ENCODE measurements around the gene TXNDC17.
A peak's percentile ranks its signal among the peaks of the same experiment; 100 is the strongest.

DNA sequence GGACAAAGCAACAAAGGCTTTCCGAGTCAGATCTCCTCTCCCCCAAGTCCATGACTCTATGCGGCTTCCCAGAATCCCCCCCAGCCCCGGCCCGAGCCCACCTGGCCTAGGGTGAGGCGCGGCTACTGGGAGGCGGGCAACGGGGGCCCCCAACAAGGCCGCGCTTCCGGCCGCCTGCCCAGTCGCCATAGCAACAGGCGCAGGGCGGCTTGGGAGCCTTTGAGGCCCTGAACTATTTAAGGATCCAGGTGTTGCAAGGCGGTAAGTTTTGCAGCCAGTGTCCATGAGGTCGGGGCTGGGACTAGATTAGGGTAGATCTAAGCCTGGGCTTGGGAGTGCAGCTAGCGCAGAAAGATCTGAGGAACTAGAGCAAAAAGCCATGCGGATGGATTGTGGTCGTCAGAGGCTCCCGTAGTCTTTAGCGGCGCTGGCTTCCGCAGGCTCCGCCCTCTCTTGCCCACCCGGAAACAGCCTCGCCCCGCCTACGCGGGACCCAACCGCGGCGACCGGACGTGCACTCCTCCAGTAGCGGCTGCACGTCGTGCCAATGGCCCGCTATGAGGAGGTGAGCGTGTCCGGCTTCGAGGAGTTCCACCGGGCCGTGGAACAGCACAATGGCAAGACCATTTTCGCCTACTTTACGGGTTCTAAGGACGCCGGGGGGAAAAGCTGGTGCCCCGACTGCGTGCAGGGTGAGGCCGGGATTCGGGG lies at the start of gene TXNDC17, which contains the start of gene KIAA0753:
- TF ChIP-seq NFATC4 (CRISPR knock-in tag; IDR thresholded peaks at IDR 0.05) (0 out of 2 replicates have a peak, but pooled peaks have one; percentile 19), TEAD4 (CRISPR knock-in tag; IDR thresholded peaks at IDR 0.05) (no peak), TEAD1 (CRISPR knock-in tag; IDR thresholded peaks at IDR 0.05) (peak; percentile 53; the same call in 1 of the 2 replicates), SP1 (CRISPR knock-in tag; conservative IDR thresholded peaks at IDR 0.05) (peak; percentile 72), CREB1 (CRISPR knock-in tag; IDR thresholded peaks at IDR 0.05) (no peak), ELF4 (CRISPR knock-in tag; IDR thresholded peaks at IDR 0.05; ENCODE audit: low read depth) (no peak), RELA (CRISPR knock-in tag; IDR thresholded peaks at IDR 0.05; ENCODE audit: borderline replicate concordance) (peak; percentile 52; the same call in 1 of the 2 replicates)
- TF ChIP-seq, protein P1, sequence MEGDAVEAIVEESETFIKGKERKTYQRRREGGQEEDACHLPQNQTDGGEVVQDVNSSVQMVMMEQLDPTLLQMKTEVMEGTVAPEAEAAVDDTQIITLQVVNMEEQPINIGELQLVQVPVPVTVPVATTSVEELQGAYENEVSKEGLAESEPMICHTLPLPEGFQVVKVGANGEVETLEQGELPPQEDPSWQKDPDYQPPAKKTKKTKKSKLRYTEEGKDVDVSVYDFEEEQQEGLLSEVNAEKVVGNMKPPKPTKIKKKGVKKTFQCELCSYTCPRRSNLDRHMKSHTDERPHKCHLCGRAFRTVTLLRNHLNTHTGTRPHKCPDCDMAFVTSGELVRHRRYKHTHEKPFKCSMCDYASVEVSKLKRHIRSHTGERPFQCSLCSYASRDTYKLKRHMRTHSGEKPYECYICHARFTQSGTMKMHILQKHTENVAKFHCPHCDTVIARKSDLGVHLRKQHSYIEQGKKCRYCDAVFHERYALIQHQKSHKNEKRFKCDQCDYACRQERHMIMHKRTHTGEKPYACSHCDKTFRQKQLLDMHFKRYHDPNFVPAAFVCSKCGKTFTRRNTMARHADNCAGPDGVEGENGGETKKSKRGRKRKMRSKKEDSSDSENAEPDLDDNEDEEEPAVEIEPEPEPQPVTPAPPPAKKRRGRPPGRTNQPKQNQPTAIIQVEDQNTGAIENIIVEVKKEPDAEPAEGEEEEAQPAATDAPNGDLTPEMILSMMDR (IDR thresholded peaks at IDR 0.05) = no peak
- TF ChIP-seq, protein P2, sequence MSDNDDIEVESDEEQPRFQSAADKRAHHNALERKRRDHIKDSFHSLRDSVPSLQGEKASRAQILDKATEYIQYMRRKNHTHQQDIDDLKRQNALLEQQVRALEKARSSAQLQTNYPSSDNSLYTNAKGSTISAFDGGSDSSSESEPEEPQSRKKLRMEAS (CRISPR knock-in tag; IDR thresholded peaks at IDR 0.05) = peak; percentile 37; the same call in 1 of the 2 replicates
- TF ChIP-seq, protein P3, sequence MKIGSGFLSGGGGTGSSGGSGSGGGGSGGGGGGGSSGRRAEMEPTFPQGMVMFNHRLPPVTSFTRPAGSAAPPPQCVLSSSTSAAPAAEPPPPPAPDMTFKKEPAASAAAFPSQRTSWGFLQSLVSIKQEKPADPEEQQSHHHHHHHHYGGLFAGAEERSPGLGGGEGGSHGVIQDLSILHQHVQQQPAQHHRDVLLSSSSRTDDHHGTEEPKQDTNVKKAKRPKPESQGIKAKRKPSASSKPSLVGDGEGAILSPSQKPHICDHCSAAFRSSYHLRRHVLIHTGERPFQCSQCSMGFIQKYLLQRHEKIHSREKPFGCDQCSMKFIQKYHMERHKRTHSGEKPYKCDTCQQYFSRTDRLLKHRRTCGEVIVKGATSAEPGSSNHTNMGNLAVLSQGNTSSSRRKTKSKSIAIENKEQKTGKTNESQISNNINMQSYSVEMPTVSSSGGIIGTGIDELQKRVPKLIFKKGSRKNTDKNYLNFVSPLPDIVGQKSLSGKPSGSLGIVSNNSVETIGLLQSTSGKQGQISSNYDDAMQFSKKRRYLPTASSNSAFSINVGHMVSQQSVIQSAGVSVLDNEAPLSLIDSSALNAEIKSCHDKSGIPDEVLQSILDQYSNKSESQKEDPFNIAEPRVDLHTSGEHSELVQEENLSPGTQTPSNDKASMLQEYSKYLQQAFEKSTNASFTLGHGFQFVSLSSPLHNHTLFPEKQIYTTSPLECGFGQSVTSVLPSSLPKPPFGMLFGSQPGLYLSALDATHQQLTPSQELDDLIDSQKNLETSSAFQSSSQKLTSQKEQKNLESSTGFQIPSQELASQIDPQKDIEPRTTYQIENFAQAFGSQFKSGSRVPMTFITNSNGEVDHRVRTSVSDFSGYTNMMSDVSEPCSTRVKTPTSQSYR (CRISPR knock-in tag; IDR thresholded peaks at IDR 0.05) = no peak
- TF ChIP-seq, protein P4, sequence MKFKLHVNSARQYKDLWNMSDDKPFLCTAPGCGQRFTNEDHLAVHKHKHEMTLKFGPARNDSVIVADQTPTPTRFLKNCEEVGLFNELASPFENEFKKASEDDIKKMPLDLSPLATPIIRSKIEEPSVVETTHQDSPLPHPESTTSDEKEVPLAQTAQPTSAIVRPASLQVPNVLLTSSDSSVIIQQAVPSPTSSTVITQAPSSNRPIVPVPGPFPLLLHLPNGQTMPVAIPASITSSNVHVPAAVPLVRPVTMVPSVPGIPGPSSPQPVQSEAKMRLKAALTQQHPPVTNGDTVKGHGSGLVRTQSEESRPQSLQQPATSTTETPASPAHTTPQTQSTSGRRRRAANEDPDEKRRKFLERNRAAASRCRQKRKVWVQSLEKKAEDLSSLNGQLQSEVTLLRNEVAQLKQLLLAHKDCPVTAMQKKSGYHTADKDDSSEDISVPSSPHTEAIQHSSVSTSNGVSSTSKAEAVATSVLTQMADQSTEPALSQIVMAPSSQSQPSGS (CRISPR knock-in tag; IDR thresholded peaks at IDR 0.05; ENCODE audit: borderline replicate concordance, low read depth) = no peak
- TF ChIP-seq, protein P5, sequence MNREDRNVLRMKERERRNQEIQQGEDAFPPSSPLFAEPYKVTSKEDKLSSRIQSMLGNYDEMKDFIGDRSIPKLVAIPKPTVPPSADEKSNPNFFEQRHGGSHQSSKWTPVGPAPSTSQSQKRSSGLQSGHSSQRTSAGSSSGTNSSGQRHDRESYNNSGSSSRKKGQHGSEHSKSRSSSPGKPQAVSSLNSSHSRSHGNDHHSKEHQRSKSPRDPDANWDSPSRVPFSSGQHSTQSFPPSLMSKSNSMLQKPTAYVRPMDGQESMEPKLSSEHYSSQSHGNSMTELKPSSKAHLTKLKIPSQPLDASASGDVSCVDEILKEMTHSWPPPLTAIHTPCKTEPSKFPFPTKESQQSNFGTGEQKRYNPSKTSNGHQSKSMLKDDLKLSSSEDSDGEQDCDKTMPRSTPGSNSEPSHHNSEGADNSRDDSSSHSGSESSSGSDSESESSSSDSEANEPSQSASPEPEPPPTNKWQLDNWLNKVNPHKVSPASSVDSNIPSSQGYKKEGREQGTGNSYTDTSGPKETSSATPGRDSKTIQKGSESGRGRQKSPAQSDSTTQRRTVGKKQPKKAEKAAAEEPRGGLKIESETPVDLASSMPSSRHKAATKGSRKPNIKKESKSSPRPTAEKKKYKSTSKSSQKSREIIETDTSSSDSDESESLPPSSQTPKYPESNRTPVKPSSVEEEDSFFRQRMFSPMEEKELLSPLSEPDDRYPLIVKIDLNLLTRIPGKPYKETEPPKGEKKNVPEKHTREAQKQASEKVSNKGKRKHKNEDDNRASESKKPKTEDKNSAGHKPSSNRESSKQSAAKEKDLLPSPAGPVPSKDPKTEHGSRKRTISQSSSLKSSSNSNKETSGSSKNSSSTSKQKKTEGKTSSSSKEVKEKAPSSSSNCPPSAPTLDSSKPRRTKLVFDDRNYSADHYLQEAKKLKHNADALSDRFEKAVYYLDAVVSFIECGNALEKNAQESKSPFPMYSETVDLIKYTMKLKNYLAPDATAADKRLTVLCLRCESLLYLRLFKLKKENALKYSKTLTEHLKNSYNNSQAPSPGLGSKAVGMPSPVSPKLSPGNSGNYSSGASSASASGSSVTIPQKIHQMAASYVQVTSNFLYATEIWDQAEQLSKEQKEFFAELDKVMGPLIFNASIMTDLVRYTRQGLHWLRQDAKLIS (CRISPR knock-in tag; IDR thresholded peaks at IDR 0.05; ENCODE audit: borderline replicate concordance) = no peak
